GM21576 (cell line): ENCODE data around the gene OTOA.
A peak's percentile ranks its signal among the peaks of the same experiment; 100 is the strongest.
"Not testable (repeated sequence)": the region's sequence is repeated elsewhere in the genome, so short reads cannot be mapped to it uniquely, and the experiment has no call there.

Experiments used
- ATAC-seq: cut with Tn5 transposase; IDR thresholded peaks from one replicate; pipeline ENCODE4 v1.9.1; 2021; ENCODE audit warnings: mild to moderate bottlenecking, moderate library complexity; ENCODE audit not compliant: unreplicated experiment

Gene OTOA

DNA sequence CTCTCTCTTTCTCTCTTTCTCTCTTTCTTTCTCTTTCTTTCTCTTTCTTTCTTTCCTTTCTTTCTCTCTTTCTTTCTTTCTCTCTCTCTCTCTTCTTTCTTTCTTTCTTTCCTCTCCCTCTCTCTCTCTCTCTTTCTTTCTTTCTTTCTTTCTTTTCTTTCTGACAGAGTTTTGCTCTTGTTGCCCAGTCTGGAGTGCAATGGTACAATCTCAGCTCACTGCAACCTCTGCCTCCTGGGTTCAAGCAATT lies 50.5 kb downstream of the OTOA start:
- not testable (repeated sequence) for ATAC-seq

DNA sequence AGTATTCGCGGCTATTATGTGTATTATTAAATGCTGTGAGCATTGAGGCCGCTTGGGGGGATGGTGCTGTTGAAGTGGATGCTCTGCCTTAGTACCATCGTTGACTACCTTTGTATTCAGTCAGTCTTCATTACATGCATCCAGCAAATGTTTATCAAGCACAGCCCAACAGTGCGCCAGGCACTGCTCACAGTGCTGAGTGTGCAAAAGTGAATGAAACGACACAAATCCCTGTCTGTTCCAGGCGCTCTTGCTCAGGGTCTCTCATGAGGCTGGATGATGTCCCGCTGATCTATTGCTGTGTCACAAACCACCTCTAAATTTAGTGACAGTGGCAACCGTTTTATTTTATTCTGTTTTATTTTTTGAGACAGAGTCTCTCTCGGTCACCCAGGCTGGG lies 53.8 kb downstream of the OTOA start:
- ATAC-seq = no peak

DNA sequence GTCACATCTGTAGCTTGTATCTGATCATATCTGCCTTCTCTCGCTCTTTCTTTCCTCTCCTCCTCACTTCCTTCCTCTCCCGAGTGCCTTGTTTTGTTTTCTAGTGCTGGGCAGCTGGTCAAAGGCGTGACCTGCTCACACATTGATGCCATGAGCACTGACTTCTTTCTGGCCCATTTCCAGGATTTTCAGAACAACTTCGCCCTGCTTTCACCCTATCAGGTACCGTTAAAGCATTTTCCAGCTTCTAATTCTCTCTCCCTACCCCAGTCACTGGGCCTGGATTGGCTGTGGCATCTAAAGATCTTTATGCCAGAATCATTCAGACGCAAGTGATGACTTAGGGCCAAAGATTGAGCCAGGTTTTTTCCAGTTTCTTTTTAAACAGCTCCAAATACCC lies 55.5 kb downstream of the OTOA start:
- no peak for ATAC-seq

DNA sequence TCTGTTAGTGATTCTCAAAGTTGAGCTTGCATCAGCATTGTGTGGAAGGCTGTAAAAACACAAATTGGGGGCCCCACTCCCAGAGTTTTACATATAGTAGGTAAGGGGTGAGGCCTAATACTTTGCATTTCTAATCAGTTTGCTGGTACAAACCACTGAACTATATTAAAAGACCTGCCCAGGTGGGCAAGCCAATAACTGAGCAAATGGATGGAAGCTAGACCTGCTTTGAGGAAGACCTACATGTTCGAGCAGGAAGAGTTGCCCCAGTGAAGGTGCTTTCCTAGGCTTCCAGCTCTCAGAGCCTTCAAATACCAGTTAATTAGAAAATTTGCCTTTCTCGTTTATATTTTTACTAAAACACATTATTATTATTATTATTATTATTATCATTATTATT lies 56.8 kb downstream of the OTOA start:
- ATAC-seq = no peak

DNA sequence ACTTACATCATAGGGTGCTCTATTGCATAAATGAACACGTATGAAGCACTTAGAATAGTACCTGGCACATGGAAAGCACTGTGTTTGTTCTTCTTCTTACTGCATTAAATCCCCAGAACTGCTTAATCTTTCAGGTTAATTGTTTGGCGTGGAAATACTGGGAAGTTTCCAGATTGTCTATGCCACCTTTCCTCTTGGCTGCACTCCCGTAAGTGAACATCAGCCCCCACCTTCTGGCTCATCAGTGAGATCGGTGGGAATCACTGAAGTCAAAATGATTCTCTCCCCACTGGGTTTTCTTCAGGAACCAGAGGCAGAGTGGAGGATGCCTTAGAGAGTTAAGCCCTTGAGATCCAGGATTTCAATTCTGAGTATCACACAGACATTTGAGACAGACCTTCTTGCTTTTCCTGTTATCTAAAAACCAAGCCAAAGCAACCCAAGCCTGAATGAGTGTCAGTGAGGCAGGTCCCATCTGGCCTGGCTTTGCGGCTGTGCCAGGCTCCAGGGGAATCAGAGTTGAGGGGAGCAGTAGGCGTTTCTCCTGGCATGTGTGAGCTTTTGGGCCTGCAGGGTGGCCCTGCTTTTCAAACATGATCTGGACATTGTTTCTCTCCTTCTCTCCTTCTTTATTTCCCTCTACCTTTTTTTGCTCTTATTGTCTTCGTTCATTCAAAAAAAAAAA lies 59.1 kb downstream of the OTOA start:
- ATAC-seq = no peak

DNA sequence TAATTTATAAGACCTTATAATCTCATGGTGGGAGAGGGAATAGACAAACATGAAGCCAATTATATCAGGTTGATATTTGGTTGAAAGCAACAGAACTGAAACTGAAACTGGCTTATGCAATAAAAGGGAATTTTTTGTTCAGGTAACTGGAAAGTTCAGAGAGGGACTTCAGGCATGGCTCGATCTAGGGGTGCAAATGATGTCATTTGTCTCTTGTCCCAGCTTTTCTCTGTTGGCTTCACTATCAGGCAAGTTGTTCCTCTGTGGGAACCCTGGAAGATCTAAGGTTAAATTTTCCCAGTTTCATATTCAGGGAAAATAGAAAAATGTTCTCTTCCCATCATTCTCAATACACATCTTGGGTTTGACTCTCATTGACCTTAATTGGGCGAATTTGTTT lies 59.8 kb downstream of the OTOA start:
- ATAC-seq = no peak

DNA sequence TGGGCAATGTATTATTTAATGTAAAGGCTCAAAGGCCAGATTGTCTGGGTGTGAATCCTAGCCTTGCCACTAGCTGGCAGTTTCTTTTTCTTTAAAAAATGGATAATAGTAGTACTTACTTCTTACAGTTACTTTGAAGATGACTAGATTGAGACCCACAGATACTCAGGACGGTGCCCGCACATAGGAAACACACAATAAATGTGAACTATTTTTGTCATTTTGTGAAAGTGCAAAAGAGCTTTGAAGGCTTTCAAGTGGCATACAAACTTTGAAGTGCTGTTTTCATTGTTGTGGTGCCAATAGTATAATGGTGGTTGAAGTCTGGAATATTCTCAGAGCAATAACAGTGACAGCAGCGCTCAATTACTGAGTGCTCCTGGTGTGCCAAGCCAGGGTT lies 63.6 kb downstream of the OTOA start:
- no peak for ATAC-seq

DNA sequence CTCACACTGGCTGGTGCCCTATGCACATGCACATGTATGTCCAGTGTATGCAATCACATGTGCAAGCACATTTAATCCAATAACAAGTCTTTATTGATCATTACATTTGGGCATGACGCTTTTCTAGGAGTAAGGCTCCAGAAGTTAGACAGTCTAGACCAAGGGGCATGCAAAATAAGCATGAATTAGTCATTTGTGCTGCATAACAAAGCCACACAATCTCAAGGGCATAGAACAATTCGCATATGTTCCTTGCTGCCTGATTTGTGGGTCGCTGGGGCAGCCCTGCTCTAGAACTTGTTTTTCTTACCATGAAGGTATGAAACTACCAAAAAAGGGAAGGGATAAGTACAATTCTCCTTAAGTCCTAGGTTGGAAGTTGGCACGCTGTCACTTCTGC lies 67.5 kb downstream of the OTOA start:
- ATAC-seq = not testable (repeated sequence)

DNA sequence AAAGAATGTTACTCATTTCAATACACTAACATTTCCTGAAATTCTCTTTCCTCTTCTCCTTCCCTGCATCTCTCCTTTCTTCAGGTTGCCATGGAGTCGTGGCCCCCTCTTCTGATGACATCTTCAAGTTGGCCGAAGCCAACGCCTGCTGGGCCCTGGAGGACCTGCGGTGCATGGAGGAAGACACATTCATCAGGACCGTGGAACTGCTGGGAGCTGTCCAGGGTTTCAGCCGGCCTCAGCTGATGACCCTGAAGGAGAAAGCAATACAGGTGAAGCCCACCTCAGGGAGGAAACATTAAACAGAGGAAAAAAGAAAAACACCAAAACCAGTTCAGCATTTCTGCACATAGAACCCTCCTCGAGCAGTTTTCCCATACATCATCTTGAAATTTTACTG lies 76.9 kb downstream of the OTOA start:
- ATAC-seq = not testable (repeated sequence)

DNA sequence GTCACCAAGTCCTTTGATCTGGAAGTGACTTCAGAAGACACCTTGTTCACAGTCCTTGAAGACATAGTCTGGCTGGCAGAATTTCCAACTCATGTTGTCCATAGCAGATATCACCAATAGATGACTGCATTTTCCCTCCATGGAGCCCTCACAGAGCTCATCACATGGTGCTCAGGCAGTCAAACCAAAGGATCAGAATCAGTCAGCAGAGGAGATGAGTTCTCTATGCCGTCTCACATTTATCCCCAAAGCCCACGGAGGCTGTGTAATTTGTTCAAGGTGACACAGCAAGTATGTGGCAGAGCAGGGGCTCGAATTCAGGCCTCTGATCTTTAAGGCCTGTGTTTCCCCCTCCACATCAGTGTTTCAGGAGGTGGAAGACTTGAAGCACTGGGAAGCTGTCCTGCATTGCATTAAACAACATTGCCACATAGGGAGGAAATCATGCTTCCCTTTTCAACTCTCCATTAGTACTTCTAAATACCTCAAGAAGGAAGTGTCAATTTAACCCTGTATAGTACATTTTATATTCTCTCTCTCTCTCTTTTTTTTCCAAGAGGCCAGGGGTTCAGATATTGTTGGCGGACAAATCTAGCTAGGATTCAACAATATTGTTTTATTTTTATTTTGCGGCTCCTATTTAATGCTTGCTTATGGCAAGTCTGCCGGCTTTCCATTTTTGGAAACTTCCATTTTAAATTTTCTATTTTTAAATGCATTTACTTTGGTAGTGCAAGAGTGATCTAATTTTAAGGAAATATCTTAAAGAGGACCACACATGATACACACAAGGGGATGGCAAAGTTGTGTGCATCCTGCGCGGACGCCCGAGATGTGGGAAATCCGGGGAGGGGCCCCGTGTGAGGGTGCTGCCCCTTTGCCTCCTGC lies 92.7 kb downstream of the OTOA start:
- ATAC-seq = not testable (repeated sequence)

DNA sequence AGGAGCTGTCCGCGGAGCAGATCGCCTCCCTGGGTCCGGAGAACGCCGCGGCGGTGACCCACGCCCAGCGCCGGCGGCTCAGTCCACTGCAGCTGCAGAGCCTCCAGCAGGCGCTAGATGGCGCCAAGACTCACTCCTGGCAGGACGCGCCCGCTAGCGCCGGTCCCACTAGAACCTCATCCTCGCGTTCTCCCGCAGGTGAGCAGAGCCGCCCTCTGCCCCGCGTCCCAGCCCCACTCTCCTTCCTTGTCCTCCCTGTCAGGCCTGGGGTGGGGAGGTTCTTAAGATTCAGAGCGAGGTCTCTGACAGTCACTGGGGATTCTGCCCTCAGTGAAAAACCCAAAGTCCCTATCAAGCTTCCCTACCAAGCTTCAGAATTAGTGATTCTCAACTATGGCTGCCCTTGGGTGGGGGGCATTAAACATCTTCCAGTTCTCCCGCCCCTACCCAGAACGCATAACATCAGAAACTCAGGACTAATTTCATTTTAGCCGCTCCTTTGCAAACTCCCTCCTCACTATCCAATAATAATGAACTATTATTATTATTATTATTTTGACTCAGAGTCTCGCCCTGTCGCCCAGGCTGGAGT lies 93.4 kb downstream of the OTOA start:
- peak; percentile 75 for ATAC-seq

DNA sequence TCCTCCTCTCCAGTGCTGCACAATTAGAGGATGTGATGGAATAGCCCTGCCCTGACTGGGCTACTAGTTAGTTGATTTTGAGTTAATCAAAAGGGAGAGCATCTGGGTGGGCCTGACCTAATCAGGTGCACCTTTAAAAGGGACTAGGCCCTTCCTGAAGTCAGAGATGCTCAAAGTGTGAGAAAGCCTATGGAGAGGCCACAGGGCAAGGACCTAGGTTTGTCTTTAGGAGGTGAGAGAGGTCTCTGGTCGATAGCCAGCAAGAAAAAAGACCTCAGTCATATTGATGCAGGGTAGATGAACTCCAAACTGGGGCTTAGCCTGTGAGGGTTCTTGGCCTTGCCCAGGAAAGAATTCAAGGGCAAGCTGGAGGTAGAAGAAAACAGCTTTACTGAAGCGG lies 104.5 kb downstream of the OTOA start:
- ATAC-seq = not testable (repeated sequence)

DNA sequence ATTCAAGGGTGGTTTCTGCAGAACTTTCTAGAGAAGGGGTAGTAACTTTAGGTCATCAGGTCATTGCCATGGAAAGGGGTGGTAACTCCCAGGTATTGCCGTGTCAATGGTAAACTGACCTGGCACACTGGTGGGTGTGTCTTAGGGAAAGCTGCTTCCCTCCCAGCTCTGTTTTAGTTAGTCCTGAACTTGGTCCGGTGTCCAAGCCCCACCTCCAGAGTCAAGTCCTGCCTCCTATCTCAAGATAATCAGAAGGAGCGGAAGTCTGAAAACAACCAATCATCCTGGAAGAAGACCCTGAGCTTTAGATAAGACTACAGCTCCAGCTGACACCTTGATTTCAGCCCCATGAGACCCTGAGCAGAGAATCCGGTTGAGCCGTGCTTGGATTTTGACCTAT lies 105.0 kb downstream of the OTOA start:
- not testable (repeated sequence) for ATAC-seq

DNA sequence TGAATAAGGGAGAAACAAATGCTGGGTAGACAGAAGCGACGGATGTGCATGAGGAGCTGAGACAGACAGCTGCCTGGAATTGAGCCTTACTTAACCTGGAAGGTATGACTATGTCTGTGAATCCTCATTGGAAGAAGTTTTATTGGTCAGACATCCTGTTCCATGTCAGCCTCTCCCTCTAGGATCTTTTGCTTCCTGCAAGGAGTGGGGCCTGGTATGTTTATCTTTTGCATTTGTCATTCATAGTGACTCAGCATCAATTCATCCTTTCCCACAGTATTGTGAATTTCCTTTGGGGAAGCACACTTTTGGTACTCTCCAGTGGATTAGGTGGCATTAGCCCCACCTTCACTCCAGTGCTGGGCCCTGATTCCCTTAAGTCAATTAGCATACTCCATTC lies 105.5 kb downstream of the OTOA start:
- not testable (repeated sequence) for ATAC-seq

DNA sequence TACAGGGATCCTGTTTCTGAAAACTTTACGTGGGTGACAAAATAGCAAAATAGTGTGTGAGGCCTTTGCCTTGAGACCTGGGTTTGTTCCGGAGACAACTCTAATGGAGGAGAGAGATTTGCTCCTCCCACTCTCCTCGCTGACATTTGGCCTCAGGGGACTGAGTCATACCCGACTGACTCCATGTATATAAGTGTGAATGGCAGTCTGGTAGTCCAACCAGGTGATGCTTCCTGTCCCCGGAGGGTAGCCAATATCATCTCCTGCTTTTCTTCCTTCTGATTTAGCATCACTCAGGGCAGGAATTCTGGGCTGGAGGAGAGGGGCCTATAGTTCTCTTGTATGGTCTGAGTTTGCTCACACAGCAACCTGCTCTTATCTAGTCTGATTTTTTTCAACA lies 106.8 kb downstream of the OTOA start:
- not testable (repeated sequence) for ATAC-seq

DNA sequence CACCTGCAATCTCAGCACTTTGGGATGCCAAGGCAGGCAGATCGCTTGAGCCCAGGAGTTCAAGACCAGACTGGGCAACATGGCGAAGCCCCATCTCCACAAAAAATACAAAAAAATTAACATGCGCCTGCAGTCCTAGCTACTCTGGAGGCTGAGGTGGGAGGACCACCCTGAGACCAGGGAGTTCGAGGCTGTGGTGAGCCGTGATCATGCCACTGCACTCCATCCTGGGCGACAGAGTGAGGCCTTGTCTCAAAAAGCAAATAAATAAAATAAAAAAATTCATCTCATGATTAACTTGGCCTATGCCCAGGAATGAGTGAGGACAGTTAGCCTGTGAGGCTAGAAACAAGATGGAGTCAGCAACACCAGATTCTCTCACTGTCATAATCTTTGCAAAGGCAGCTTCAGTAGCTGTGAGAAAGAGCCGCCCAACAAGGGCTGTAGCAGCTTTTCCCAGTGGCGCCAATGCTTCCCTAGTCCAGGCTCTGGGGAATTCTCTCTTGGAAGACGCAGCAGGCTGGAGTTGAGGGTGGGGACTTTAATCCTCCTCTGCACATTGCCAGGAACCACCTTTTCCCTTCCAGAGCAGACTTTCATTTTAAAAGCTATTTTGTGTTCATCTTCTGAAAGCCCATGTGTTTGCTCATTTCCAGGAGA lies 108.9 kb downstream of the OTOA start:
- ATAC-seq = not testable (repeated sequence)

DNA sequence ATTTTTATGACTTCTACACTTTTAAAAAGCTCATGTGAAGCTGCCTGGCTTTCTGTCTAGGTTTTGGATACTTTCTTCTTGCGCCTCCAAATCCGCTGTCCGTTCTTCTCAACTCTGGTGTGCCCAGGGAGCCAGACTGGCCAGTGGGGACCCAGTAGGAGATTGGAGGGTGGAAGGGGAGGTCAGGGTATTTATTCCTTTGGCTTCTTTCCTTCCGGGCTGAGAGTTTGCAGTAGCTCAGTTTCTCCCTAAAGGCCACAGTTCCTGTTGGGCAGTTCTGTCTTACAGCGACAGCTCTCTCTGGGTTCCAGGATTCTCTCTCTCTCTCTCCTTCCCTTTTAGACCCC lies 109.4 kb downstream of the OTOA start:
- ATAC-seq = not testable (repeated sequence)

DNA sequence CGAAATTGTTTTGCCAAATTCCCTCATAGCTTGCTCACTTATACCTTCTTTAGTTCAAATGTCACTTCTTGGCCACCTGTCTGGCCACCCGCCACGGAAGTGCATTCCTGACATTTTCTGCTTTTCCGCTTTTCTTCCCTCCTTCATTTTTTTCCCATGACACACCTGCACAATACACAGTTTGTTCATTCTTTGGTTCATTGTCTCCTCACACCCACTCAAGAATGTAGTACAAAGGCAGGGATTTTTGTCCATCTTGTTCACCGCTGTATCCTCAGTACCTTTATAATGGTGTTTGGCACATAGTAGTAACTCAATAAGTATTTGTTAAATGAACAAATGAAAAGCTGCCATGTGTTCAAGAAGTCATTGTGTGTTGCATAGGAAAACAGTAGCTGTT lies 116.8 kb downstream of the OTOA start:
- not testable (repeated sequence) for ATAC-seq

DNA sequence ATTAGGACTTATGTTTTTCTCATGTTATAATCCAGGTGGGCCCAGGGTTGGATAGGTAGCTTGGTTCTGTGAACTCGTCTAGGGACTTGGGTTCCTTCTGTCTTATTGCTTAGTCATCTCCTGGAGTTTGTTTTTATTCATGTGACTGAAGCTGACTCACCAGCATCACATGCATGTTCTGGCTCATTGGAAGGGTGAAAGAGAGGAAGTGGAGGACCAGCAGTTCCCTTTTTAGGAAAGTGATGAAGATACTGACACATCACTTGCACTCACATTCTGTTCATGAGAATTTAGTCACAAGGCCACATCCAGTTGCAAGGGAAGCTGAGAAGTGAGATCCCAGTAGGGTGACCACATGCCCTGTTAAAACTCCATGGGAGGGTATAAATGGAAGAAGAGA lies 126.7 kb downstream of the OTOA start:
- ATAC-seq = peak; percentile 55

DNA sequence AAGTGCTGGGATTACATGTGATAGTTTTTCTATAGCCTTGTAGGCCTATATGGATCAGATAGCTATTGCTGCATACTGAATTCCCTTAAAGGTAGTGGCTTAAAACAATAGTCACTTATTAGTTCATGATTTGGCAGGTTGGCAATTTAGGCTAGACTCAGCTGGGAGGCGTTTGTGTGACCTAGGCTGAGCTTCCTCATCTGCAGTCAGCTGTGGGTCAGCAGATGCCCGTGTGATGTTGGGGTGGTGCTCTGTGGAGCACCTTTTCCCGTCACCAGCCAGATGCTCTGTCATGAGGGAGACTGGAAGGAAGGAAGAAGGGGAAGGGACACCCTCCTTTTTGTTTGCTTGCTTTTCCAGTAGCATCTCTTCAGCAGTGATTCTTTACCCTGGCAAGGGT lies 129.5 kb downstream of the OTOA start:
- ATAC-seq = not testable (repeated sequence)

DNA sequence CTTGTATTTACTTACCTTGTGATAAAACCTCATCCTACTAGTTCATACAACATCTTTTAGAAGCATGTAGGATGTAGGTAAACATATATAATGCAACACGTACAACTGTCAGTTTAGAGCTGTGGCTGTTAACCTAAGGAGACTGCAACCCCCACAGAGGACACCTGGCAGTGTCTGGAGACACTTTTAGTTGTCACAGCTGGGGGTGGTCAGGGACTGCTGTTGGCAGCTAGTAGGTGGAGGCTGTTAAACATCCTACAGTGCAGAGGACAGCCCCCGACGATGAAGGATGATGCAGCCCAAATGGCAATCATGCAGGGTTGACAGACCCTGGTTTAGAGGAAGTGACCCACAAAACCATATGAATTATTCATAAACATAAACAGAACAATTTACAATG lies 134.8 kb downstream of the OTOA start:
- ATAC-seq = not testable (repeated sequence)
